Measurements from ENCODE around the gene UROC1.

Gene UROC1

GRCh38 chr3:126517291-126517951, at the start of gene UROC1:
TSS of gene UROC1 (minus strand) at chr3:126517773. CDS start at chr3:126517719, 54 bp downstream.
- Histone ChIP-seq H3K4me3 (ENCODE audit: low read depth, low read length) (no peak within 1 kb of the TSS), H3K27me3 (ENCODE audit: control insufficient read depth, insufficient read depth, low read length) (peaks cover 1% of the 10 kb centered on the region; the same call in 1 of the 2 replicates), H3K36me3 (ENCODE audit: control insufficient read depth, insufficient read depth, low read length) (no peaks in the 10 kb centered on the region), H3K9me3 (ENCODE audit: control insufficient read depth, insufficient read depth, low read length) (no peaks in the 10 kb centered on the region), H3K9ac (ENCODE audit: low read depth, low read length) (no peak within 1 kb of the TSS), H3K4me1 (ENCODE audit: control insufficient read depth, insufficient read depth, low read length) (no peaks in the 10 kb centered on the region), H3K27ac (ENCODE audit: low read depth, low read length) (no peak within 1 kb of the TSS)

GRCh38 chr3:126562737-126563276, 45.2 kb upstream of the UROC1 start:
- H3K27ac ChIP-seq (ENCODE audit: low read depth, low read length) = no peak overlapping the region
- no peaks in the 10 kb centered on the region for H3K36me3 ChIP-seq (ENCODE audit: control insufficient read depth, insufficient read depth, low read length)

GRCh38 chr3:126558336-126559071, 40.9 kb upstream of the UROC1 start, which contains the start of gene C3orf22:
TSS of gene C3orf22 (minus strand) at chr3:126558932. CDS start at chr3:126553390, 5,542 bp downstream.
- Histone ChIP-seq H3K4me3 (ENCODE audit: low read depth, low read length) (no peak within 1 kb of the TSS), H3K36me3 (ENCODE audit: control insufficient read depth, insufficient read depth, low read length) (no peaks in the 10 kb centered on the region), H3K9me3 (ENCODE audit: control insufficient read depth, insufficient read depth, low read length) (no peaks in the 10 kb centered on the region), H3K9ac (ENCODE audit: low read depth, low read length) (no peak within 1 kb of the TSS), H3K27ac (ENCODE audit: low read depth, low read length) (no peak within 1 kb of the TSS), H3K4me1 (ENCODE audit: control insufficient read depth, insufficient read depth, low read length) (no peaks in the 10 kb centered on the region), H3K27me3 (ENCODE audit: control insufficient read depth, insufficient read depth, low read length) (no peaks in the 10 kb centered on the region)

More at GRCh38 chr3:126562737-126563276, 45.2 kb upstream of the UROC1 start:
- H3K4me1 ChIP-seq (ENCODE audit: control insufficient read depth, insufficient read depth, low read length) = no peaks in the 10 kb centered on the region
- H3K9ac ChIP-seq (ENCODE audit: low read depth, low read length) = no peak overlapping the region
- no peaks in the 10 kb centered on the region for H3K27me3 ChIP-seq (ENCODE audit: control insufficient read depth, insufficient read depth, low read length)
- no peak overlapping the region for H3K4me3 ChIP-seq (ENCODE audit: low read depth, low read length)
- no peaks in the 10 kb centered on the region for H3K9me3 ChIP-seq (ENCODE audit: control insufficient read depth, insufficient read depth, low read length)

- Histone ChIP-seq H3K36me3 (ENCODE audit: control insufficient read depth, insufficient read depth, low read length) (no peaks in the 10 kb centered on the region), H3K4me1 (ENCODE audit: control insufficient read depth, insufficient read depth, low read length) (no peaks in the 10 kb centered on the region), H3K27me3 (ENCODE audit: control insufficient read depth, insufficient read depth, low read length) (no peaks in the 10 kb centered on the region), H3K27ac (ENCODE audit: low read depth, low read length) (no peak overlapping the region), H3K9ac (ENCODE audit: low read depth, low read length) (no peak overlapping the region), H3K4me3 (ENCODE audit: low read depth, low read length) (no peak overlapping the region), H3K9me3 (ENCODE audit: control insufficient read depth, insufficient read depth, low read length) (no peaks in the 10 kb centered on the region)
These were observed 40.2 kb upstream of the UROC1 start for GRCh38 chr3:126557761-126558160.

GRCh38 chr3:126557415-126557745, 39.8 kb upstream of the UROC1 start:
- Histone ChIP-seq H3K9me3 (ENCODE audit: control insufficient read depth, insufficient read depth, low read length) (no peaks in the 10 kb centered on the region), H3K36me3 (ENCODE audit: control insufficient read depth, insufficient read depth, low read length) (no peaks in the 10 kb centered on the region), H3K27ac (ENCODE audit: low read depth, low read length) (no peak overlapping the region), H3K9ac (ENCODE audit: low read depth, low read length) (no peak overlapping the region), H3K4me1 (ENCODE audit: control insufficient read depth, insufficient read depth, low read length) (no peaks in the 10 kb centered on the region), H3K27me3 (ENCODE audit: control insufficient read depth, insufficient read depth, low read length) (no peaks in the 10 kb centered on the region), H3K4me3 (ENCODE audit: low read depth, low read length) (no peak overlapping the region)

- Histone ChIP-seq H3K9me3 (ENCODE audit: control insufficient read depth, insufficient read depth, low read length) (no peaks in the 10 kb centered on the region), H3K36me3 (ENCODE audit: control insufficient read depth, insufficient read depth, low read length) (no peaks in the 10 kb centered on the region), H3K27ac (ENCODE audit: low read depth, low read length) (no peak overlapping the region), H3K27me3 (ENCODE audit: control insufficient read depth, insufficient read depth, low read length) (no peaks in the 10 kb centered on the region), H3K9ac (ENCODE audit: low read depth, low read length) (no peak overlapping the region), H3K4me3 (ENCODE audit: low read depth, low read length) (no peak overlapping the region), H3K4me1 (ENCODE audit: control insufficient read depth, insufficient read depth, low read length) (no peaks in the 10 kb centered on the region)
These were observed 39.3 kb upstream of the UROC1 start for GRCh38 chr3:126556637-126557414.

GRCh38 chr3:126555795-126556636, 38.4 kb upstream of the UROC1 start:
- Histone ChIP-seq H3K4me3 (ENCODE audit: low read depth, low read length) (no peak overlapping the region), H3K27ac (ENCODE audit: low read depth, low read length) (no peak overlapping the region), H3K9me3 (ENCODE audit: control insufficient read depth, insufficient read depth, low read length) (no peaks in the 10 kb centered on the region), H3K4me1 (ENCODE audit: control insufficient read depth, insufficient read depth, low read length) (no peaks in the 10 kb centered on the region), H3K9ac (ENCODE audit: low read depth, low read length) (no peak overlapping the region), H3K36me3 (ENCODE audit: control insufficient read depth, insufficient read depth, low read length) (no peaks in the 10 kb centered on the region), H3K27me3 (ENCODE audit: control insufficient read depth, insufficient read depth, low read length) (no peaks in the 10 kb centered on the region)

DNA sequence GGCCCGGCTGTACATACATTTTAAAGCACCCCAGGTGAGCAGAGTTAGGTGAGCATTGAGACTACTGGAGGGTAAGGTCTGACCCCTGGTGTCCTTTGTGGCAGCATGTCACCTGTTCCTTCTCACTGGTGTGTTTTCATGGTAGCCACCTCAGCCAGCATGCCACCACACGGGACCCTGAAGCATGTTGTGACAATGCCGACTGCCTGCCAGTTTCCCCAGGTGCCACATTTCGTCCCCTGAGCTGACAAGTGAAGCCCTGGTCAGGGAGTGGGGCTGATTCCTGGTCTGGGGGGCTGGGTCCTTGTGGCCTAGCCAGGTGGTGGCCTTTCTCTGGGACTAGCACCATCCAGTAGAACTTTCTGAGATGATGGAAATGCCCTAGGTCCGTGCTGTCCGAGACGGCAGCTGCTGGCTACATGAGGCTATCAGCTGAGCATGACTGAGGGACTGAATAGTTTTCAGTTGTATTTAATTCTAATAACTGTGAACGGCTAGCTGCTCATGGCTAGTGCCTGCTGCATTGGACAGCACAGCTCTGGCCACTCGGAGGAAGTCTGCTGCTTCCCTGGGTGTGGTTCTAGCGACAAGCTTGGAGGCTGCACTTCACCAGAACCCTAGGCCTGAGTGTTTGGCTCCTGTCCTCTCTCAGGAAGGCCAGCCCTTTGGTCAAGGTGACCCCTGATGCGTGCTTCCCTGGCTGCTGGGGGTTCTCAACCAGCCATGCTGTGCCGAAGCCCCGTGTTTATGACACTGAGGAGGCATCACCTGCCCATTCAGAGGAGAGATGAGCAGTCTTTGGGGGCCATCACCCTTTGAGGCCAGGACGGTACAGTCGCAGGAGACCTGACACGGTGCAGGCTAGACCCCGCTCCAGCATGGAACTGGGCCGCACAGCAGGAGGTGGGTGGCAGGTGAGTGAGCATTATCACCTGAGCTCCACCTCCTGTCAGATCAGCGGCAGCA, 37.3 kb upstream of the UROC1 start:
- no peaks in the 10 kb centered on the region for H3K9me3 ChIP-seq (ENCODE audit: control insufficient read depth, insufficient read depth, low read length)
- no peaks in the 10 kb centered on the region for H3K36me3 ChIP-seq (ENCODE audit: control insufficient read depth, insufficient read depth, low read length)
- 0 out of 2 replicates have a peak, but pooled peaks cover under 1% of the 10 kb centered on the region for H3K4me1 ChIP-seq (ENCODE audit: control insufficient read depth, insufficient read depth, low read length)
- no peaks in the 10 kb centered on the region for H3K27me3 ChIP-seq (ENCODE audit: control insufficient read depth, insufficient read depth, low read length)
- H3K27ac ChIP-seq (ENCODE audit: low read depth, low read length) = no peak overlapping the region
- H3K9ac ChIP-seq (ENCODE audit: low read depth, low read length) = no peak overlapping the region
- no peak overlapping the region for H3K4me3 ChIP-seq (ENCODE audit: low read depth, low read length)

- Histone ChIP-seq H3K9ac (ENCODE audit: low read depth, low read length) (no peak overlapping the region), H3K27me3 (ENCODE audit: control insufficient read depth, insufficient read depth, low read length) (no peaks in the 10 kb centered on the region), H3K4me3 (ENCODE audit: low read depth, low read length) (no peak overlapping the region), H3K27ac (ENCODE audit: low read depth, low read length) (no peak overlapping the region), H3K9me3 (ENCODE audit: control insufficient read depth, insufficient read depth, low read length) (no peaks in the 10 kb centered on the region), H3K4me1 (ENCODE audit: control insufficient read depth, insufficient read depth, low read length) (peaks cover 13% of the 10 kb centered on the region), H3K36me3 (ENCODE audit: control insufficient read depth, insufficient read depth, low read length) (no peaks in the 10 kb centered on the region)
These were observed 35.9 kb upstream of the UROC1 start for GRCh38 chr3:126553284-126554084.
